H4 (cell line): ENCODE data around the gene A2M. TPM values are rescaled to one million over a fixed set of nuclear protein-coding genes. Genes with fewer than 3 reads are reported as not detected.

Experiments
- DNase-seq: peaks from one replicate; pipeline ENCODE4 v3.0.0-alpha.2; 2015; ENCODE audit warnings: low spot score
- total RNA-seq: library from RNA; depleted of rRNA; stranded (reverse); fragments of >200 nt; shearing (Covaris generic); gene quantifications from 2 replicates; pipeline ENCODE4 v1.2.3, GENCODE V29; 2014

The A2M gene
- total RNA-seq, 1 experiment from 2014 or later = 5.6 TPM

DNA sequence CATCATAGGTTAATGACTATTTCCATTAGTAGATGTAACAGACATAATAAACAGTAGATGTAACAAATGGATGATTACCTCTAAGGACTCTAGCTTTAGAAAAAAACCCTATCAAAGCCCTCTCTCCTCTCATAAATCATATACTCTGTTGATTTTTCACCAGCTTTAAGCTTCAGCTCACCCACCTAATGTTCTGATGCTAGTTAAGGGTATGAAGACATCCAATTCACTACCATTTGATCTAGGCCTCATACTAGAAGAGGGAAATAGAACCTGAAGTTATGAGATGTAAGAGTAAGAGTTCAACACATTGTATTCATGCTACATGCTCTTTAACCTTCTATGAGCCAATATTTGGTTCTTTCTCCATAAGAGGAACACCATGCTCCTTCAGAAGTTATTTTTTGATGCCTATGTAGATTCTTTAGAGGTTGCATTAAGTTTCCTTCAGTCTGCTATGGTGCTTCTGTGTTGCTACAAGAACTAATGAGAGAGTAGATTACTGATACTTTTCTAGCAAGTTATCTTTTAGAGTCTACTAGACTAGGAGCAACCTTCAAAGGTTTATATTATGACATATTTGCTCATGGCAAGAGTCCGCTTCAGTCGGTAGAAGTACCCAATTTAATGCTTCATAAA, 16.0 kb downstream of the A2M start:
- DNase-seq = no peak

DNA sequence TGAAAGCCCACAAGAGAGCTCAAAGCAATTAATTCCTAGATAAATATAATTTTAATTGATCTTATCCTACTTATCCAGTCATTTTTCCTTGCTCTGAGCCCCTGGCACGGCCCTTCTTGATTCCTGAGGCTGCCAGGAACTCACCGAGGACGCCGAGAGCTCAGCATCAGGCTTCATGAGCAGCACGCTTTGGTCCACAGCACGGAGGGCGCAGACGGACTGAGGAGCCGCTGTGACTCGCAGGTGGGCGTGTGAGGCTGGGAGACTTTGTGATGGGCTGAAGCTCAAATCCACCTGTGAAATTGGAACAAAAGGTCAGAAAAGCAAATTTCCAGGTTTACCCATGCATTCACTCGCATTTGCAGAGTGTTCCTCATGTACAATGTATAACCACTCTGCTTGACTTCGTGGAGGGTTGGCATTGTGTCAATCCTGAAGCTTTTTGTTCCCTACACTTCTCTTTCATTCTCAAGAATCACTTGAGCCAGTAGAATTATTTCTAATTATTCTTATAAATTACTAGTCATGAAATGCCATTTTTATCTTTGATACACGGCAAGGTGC, 17.2 kb downstream of the A2M start:
- DNase-seq = no peak

DNA sequence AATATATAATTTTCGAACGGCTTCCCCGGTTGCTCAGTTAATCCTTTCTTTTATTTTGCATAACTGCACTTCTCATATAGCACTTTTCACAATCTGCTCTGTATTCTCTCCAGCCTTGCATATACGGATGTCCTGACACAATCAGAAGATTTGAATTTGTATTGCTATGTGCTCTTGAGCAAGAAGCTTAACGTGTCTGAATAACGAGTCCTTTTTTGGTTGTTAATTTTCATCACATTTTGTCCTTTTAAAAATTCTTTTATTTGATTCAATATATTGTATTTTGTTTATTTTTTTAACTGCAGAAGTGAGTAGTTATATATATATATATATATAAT, 17.6 kb downstream of the A2M start:
- no peak for DNase-seq

DNA sequence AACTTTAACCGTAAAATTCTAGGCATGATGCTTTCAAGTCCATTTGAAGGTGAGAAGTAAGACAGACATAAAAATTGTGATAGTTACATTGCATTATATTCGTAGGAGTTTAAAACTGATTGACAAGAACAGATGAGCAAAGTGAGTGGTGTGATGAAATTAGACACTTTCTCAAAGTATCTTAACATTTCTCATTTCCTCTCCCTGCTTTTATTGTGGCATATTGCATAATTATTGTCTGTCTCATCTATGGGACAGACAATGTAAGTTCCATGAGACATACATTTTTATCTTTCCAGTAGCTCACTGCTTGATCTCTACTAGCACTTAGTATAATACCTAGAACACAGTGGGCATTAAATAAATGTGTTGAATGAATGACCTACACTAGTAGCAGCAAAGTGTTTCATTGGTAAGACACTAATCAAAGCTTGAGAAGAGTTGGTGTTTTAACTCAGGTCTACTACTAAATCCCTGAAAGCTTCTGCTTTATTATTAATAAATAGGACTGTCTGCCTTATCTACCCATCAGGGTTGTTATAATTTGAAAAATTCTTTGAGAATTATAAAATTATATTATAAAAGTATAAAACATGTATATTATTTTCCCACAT, 19.0 kb downstream of the A2M start:
- DNase-seq = no peak

DNA sequence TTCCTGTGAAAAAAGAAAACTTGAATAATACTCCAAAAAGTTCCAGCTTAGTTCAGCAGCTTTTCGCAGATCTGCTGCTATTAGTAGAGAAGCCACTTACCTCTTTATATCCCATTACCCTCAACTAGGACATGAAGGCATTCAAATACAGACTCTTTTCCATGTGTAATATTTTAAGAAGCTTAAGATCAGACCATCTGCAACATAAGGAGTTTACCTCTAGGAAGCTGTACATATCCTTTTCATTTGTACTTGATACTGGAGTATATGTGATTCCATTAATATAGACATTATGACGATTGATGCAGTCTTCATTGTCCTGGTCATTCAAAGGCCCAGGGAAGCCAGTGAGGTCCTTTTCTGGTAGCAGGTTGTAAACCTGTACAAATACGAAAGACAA, 20.4 kb downstream of the A2M start:
- DNase-seq = no peak

DNA sequence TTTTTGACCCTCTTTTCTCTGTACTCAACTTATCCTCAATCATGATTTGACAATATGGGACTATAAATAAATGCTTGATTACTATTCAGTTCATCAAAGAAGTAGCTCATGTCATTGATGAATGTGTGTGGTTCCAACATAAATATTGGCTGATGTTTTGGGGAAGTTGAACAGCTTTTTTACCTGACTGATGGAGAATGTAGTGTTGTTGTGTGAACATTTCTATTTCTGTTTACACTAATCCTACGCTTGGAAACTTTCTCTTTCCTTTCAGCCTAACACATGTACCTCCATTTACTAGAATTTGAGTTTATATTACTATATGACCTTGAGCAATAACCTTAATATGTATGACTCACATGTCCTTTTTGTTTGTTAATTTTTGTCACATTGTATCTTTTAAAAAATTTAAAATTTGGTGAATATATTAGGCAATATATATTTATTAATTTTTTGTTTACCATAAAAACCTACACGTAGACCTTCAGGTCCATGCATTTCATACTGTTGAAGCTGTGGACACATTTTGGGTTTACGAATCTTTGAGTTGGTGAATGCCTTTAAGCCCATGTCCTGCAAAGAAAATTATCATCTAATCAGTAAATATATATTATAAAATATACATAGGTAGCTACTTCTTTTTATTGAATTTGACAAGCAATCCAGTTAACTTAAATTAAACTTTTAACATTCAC, 21.1 kb downstream of the A2M start:
- no peak for DNase-seq

DNA sequence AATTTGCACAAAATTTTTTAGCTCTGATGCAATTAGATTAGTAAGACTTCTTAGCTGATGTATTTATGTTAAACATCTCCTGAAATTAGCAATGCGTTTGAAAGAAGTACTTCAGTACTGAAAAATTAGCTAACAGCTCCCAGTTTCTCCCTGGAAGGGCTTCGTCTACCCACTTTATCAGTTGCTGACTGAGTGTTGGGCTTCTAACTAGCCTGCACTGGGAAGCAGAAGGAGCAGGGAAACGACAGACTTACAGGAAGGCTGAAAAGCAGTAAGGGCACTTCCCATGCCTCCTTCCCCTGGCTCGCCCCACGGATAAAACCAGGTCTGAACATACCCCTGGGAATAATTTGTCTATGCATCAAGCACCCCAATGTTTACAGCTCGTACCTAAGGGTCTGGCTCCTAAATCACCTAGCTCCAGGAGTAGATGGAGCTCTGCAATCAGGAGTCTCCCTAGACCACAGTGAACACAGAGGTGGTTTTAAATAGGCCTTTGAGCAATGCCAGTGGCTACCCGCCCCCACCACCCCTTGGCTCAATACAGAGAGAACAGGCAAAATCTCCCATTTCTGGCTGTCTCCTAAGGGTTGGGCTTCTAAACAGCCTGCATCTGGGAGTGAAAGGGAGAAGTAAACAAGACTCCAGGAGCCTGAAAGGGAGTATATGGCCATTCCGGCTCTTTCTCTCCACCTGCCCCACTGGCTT, 23.7 kb downstream of the A2M start:
- DNase-seq = no peak

DNA sequence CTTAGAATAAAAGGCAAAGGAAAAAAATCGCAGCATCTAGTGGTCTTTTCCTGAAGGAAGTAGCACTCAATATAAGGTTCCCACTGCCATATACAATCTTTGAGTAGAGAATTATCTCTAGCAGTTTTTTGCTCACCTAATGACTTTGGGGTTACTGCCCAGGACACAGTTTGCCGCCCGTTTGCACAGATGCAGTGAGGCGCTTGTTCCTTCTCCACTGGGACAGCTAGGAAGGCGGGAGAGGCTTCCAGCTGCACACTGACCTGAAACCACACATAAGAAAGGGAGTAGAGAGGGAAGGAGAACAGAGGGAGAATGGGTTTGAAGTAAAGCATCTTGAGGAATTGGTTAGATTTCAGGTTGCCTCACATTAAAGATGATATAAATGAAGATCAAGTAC, 25.5 kb downstream of the A2M start:
- no peak for DNase-seq

DNA sequence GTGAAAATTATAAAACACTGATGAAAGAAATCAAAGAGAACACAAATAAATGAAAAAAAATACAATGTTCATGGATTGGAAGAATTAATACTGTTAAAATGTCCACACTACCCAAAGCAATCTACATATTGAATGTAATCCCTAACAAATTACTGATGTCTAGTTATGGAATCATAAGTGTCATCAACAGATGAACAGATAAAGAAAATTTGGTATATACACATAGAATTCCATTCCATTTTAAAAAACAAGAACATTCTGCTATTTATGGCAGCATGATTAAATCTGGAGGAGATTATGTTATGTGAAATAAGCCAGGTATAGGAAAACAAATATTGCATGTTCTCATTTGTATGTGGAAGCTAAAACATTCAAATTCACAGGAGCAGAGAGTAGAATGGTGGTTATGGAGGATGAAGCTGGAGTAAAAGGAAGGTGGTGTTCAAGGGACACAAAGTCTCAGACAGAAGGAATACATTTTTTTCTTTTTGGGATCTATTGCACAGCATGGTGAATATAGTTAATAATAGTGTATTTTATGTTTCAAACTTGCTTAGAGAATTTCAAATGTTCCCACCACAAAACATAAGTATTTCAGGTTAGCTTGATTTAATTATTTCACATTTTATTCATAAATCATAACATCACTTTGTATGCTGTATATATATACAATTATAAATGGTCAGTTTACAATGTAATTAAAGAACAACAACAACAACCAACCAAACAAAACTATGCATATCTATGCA, 28.5 kb downstream of the A2M start:
- no peak for DNase-seq

DNA sequence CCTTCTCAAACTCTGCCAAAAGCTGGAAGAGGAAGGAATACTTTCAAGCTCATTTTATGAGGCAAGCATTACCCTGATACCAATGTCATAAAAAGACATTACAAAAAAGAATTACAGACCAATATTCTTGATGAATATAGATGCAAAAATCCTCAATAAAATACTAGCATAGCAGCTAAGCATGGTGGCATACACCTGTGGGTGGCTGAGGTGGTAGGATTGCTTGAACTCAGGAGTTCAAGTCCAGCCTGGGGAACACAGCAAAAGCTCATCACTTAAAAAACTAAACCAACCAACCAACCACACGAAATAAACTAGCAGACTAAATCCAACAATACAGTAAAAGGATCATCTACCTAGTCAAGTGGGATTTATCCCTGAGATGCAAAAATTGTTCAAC, 29.6 kb downstream of the A2M start:
- no peak for DNase-seq

DNA sequence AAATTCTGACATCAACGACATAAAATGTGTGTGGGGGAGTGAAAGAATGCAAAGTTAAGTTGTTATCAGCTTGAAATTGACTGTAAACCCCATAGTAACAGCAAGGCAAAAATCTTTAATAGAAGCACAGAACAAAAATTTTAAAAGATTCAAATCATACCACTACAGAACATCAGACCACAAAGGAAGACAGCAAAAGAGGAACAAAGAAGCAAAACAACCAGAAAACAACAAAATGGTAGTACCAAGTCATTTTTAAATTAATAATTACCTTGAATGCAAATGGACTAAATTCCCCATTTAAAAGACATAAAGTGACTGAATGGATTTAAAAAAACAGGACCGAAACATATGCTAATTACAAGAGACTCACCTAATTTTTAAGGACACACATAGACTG, 31.3 kb downstream of the A2M start:
- no peak for DNase-seq

DNA sequence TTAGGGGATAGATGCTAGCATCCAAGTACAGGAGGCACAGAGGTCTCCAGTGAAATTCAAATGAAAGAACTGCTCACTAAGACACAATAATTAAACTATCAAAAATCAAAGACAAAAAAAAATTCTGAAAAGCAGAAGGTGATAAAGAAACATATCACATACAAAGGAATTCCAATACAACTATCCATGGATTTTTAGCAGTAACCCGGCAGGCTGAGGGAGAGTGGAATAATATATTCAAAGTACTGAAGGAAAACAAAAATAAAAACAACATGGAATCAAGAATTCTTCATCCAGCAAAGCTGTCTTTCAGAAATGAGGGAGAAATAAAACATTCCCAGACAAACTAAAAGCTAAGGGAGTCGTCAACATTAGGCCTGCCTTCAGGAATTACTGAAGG, 31.9 kb downstream of the A2M start:
- DNase-seq = no peak

DNA sequence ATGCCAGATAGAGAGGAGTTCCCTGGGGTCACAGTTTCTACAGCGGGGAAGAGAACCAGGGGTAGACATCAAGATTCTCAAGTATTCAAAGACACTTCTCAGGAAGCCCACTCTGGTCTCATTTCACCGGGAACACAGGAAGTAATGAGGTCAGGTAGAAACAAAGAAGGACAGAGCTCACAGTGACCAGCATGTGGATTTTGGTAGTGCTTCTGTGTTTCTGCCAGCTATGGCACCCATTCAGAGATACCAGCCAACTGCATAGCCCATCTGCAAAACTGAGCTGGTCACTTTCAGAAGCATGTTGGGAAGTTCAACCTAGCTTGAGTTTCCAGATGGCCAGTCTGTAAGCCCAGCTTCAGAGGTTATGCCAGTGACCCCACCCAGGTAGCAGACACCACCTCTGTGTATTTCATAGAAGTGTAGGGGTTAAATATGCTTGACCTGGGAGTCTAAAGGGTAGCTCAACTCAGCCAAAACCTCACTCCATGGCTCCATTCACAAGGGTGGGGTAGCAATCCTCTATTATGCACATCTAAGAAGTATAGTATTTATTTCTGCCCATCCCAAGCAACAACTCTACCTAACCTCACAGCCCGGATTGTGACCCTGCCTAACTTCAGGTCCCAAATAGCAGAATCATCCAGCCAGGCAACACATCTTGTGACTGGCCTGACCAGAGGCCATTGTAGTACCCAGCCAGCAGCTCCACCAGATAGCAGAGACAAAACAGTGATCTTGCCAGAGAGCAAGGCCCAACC, 33.9 kb downstream of the A2M start:
- no peak for DNase-seq

DNA sequence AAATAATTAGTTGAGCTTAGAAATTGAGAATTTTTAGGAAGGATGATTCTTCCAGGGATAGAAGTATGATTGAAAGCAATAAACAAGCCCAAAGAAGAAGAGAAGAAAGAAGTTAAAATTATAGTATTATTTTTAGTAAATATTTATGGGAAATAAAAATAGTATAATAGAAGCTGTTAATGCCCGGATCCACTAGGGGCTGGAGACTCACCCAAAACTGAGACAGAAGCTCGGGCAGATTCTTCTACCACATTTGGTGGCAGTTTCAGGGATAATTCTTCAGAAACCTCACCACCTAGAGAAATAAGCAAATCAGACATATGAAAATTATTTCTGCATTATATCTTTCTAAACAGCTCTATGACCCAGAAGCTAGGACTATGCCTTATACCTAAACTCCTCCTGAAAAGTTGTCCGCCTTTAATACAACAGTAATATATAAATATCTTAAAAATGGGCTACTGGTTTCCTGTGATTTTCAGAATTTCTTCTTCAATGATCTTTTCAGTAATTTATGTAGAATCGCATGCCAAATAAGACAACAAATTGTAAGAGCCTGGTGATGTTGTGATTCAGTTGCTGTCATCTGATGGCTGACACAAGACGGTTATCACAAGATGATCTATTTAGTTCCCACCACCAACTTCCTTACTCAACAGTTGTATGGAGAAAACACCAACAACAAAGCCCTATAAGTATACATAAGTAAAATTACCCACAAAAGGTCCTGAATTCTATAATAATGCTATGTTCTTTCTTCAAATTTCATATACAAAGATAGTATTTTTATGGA, 35.6 kb downstream of the A2M start:
- no peak for DNase-seq

DNA sequence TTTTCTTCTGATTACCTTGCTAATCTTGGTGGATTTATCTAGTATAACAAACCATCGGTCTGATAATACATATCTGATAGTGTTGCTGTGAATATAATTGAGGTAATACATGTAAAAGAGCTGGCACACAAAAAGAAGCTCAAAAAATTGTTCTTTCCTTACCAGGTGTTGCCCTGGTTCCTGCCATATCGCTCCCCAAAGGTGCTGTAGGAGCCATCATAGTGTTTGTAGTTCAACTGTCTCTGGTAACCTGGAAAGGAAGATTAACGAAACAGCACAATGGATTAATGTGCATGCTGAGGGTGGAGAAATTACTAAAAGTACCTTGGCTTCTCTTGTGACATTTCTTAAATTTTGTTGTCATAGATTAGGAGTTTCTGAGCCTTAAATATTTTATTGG, 36.6 kb downstream of the A2M start:
- no peak for DNase-seq

DNA sequence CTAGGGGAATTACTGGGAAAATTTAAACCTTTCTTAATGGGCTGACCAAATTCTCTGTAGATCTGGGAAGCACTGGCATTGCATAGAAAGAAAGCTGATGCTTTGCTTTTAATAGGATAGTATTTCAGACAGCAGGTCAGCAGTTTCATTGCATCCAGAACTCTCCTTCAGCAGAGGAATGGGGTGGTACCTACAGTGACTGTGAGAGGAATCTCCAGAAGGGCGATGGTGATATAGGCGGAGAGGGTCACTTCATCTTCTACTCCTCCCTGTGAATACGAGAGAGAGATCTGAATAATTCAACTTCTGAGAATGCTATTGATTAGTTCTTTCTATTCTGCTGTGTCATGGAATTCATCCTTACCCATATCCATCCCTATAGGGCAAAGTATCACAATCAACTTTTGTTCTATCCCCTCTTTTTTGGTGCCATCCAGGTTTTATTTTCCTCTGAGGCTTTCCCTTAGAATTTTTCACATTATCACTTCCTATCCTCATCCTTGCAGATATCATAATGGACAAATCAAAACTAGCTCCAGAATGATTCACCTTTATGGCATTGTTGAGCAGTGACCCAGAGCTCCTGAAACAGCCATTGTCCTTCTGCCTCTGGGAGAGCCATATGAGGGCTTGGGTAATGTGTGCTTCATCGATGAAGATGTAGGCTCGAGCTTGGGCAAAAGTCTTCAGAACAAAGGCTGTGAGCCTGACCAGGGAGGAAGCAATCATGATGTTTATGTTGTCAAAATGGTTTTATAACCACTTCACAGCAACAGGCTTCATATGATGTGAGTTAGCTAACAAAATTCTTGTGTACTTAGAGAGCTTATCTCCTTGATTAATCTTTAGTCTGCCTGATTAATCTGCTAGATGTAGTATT, 38.3 kb downstream of the A2M start:
- no peak for DNase-seq

DNA sequence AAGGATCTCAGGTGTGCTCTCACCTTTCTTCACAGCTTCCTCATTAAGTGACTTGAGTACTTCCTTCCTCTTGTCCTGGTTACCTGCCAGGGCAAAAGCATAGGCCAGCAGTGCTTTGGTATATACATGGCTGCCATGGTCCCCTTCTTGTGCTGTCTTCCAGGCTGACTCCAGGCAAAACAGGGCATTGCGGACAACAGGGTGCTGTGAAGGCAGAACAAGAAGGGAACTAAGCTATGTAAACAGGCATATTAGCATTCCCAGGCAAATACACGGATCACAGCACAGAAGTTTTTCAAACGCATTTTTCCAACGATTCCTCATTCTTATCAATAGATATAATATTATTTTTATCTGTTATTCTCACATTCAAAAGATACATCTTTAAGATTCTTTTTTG, 39.0 kb downstream of the A2M start:
- no peak for DNase-seq

DNA sequence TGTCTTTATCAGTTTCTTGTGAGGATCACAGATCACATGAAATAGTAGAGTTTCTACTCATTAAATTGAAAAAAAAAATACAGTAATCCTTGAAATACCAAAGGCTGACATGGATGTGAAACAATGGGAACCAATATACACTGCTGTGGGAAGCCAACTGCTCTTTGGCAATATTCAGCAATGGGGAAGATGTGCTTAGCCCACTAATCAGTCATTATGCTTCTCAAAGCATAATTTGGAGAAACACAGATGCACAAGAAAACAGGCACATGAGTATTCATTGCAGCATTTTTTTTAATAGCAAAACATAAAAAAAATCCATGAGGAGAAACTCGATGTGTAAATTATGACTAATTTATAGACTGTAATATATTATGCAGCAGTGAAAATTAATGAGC, 40.6 kb downstream of the A2M start:
- no peak for DNase-seq

DNA sequence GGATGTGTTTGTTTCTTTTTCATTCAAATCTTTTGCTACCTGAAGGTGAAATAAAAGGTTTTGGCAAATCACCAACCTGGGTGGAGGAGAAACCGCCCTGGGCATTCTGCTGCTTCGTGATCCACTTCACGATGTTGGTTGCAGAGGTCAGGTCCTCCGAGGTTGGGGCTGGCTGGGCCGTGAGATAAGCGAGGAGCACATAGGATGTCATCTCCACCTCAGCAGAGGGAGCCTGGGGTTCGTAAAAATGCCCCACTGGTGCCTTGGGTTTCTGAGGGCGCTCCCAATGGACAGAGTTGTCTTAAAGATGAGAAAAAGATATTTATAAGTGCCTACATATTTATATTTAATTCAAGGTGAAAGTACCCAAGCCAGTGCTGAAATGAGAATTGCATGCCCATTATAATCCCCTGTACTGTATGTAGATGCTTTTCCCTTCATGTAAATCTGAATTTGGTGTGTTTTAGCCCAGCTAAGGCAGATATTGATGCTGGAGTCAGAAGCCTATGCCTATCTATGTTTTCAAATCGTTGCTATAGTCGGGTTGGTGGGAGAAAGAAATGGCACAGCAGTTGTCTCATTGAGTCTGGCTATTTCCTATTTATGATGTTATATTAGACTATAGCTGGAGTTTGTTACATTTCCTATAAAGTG, 41.1 kb downstream of the A2M start:
- DNase-seq = no peak
